Peyer's patch (tissue), 4 donors: ENCODE measurements around the gene PAK3. TPM values are rescaled to one million over a fixed set of nuclear protein-coding genes. Genes with fewer than 3 reads are reported as not detected.

Source experiments
- DNase-seq, 3 donors: peaks; one replicate each; pipeline ENCODE4 v3.0.0-alpha.2; 2017 to 2019
- H3K27ac ChIP-seq, 4 donors: fragments of 200-600 bp; sonication (generic); one replicate each; pipeline ENCODE4 v1.5.1; 2016 to 2019
- H3K27me3 ChIP-seq, 2 donors: fragments of 200-600 bp; sonication (generic); one replicate each; pipeline ENCODE4 v1.5.1; 2019
- H3K36me3 ChIP-seq, 3 donors: fragments of 200-600 bp; sonication (generic); one replicate each; pipeline ENCODE4 v1.5.1; 2016 to 2019
- H3K4me1 ChIP-seq, 4 donors: fragments of 200-600 bp; sonication (generic); one replicate each; pipeline ENCODE4 v1.5.1; 2016 to 2019
- H3K4me3 ChIP-seq, 4 donors: fragments of 200-600 bp; sonication (generic); 1 replicate in 3 of 4; 2 replicates in 1 of 4; pipeline ENCODE4 v1.5.1; 2016 to 2019; ENCODE audit warnings: mild to moderate bottlenecking in 1 of 4
- H3K9me3 ChIP-seq, 4 donors: fragments of 200-600 bp; sonication (generic); one replicate each; pipeline ENCODE4 v1.5.1; 2016 to 2019; ENCODE audit warnings: mild to moderate bottlenecking in 1 of 4
- POLR2A ChIP-seq, 2 donors: fragments of 450-650 bp; IDR thresholded peaks; one replicate each; pipeline ENCODE4 v1.5.1; 2017; ENCODE audit warnings: antibody characterized with exemption in 2 of 2, mild to moderate bottlenecking in 2 of 2, moderate library complexity in 2 of 2
- total RNA-seq, 4 donors: library from RNA; depleted of rRNA; stranded (reverse); fragments of >200 nt; gene quantifications; one replicate each; pipeline ENCODE4 v1.1.0, GENCODE V29; 2016
- TF ChIP-seq, protein P1 (sequence below), 6 experiments: fragments of 450-650 bp in 4 of 6; fragments of 200-600 bp in 2 of 6; sonication (generic) in 1 of 6; IDR thresholded peaks; one replicate each; pipeline ENCODE4 v1.5.1; 2017 to 2019; ENCODE audit warnings: antibody characterized with exemption in 6 of 6, mild to moderate bottlenecking in 3 of 6, moderate library complexity in 1 of 6

The PAK3 gene
- total RNA-seq, 4 donors from 2014 or later, result 0.13 to 8.3 (median 0.18) TPM

GRCh38 chrX:111216293-111216801 is 120.4 kb downstream of the PAK3 start:
- Histone ChIP-seq H3K9me3 (no peaks in the 10 kb centered on the region), H3K27ac (no peak overlapping the region), H3K27me3 (no peaks in the 10 kb centered on the region), H3K4me3 (no peak overlapping the region), H3K36me3 (no peaks in the 10 kb centered on the region), H3K4me1 (no peaks in the 10 kb centered on the region)
- DNase-seq, result no peak
- TF ChIP-seq, protein P1, sequence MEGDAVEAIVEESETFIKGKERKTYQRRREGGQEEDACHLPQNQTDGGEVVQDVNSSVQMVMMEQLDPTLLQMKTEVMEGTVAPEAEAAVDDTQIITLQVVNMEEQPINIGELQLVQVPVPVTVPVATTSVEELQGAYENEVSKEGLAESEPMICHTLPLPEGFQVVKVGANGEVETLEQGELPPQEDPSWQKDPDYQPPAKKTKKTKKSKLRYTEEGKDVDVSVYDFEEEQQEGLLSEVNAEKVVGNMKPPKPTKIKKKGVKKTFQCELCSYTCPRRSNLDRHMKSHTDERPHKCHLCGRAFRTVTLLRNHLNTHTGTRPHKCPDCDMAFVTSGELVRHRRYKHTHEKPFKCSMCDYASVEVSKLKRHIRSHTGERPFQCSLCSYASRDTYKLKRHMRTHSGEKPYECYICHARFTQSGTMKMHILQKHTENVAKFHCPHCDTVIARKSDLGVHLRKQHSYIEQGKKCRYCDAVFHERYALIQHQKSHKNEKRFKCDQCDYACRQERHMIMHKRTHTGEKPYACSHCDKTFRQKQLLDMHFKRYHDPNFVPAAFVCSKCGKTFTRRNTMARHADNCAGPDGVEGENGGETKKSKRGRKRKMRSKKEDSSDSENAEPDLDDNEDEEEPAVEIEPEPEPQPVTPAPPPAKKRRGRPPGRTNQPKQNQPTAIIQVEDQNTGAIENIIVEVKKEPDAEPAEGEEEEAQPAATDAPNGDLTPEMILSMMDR (IDR thresholded peaks at IDR 0.05), result no peak

GRCh38 chrX:111244235-111244750 is 148.3 kb downstream of the PAK3 start:
- Histone ChIP-seq H3K27me3 (no peaks in the 10 kb centered on the region), H3K36me3 (no peaks in the 10 kb centered on the region)
- no peak for DNase-seq

GRCh38 chrX:111254896-111255693 is 159.1 kb downstream of the PAK3 start:
- H3K4me3 ChIP-seq, result no peak overlapping the region
- H3K4me1 ChIP-seq, result no peaks in the 10 kb centered on the region
- no peaks in the 10 kb centered on the region for H3K27me3 ChIP-seq
- H3K27ac ChIP-seq, result no peak overlapping the region
- TF ChIP-seq, protein P1 (IDR thresholded peaks at IDR 0.05), result no peak
- no peak for TF ChIP-seq POLR2A (IDR thresholded peaks at IDR 0.05)
- H3K9me3 ChIP-seq, result no peaks in the 10 kb centered on the region
- no peak for DNase-seq
- no peaks in the 10 kb centered on the region for H3K36me3 ChIP-seq

More at GRCh38 chrX:111244235-111244750, 148.3 kb downstream of the PAK3 start:
- Histone ChIP-seq H3K4me3 (no peak overlapping the region), H3K27ac (no peak overlapping the region), H3K4me1 (no peaks in the 10 kb centered on the region), H3K9me3 (no peaks in the 10 kb centered on the region)
- TF ChIP-seq, protein P1 (IDR thresholded peaks at IDR 0.05), result peak in 4 of 6 experiments; percentile 21 to 53 (median 46)
- TF ChIP-seq POLR2A (IDR thresholded peaks at IDR 0.05), result no peak

GRCh38 chrX:111257733-111258132 is 161.7 kb downstream of the PAK3 start:
- H3K9me3 ChIP-seq, result no peaks in the 10 kb centered on the region
- DNase-seq, result no peak
- no peaks in the 10 kb centered on the region for H3K27me3 ChIP-seq
- H3K36me3 ChIP-seq, result no peaks in the 10 kb centered on the region
- H3K4me1 ChIP-seq, result no peaks in the 10 kb centered on the region
- H3K4me3 ChIP-seq, result no peak overlapping the region
- no peak overlapping the region for H3K27ac ChIP-seq
- TF ChIP-seq, protein P1 (IDR thresholded peaks at IDR 0.05), result no peak
- TF ChIP-seq POLR2A (IDR thresholded peaks at IDR 0.05), result no peak

DNA sequence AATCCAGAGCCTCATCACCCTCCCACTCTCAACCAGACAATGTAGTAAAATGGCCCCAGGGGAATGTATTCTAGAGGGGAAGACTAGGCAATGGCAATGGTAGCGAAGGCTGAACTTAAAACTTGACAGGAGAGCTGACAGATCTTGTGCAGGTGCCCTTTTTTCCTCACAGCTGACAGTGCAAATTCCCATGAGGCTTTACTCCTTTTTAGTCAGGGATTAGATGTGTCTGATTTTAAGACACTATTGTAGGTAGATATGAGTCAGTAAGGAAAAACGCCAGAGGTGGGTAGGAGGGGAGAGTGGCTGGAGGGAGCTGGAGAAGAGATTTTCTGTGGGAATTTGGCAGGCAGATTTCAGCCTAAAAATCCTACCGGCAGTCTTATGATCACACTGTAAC is 163.6 kb downstream of the PAK3 start:
- Histone ChIP-seq H3K4me3 (no peak overlapping the region), H3K27ac (no peak overlapping the region), H3K9me3 (no peaks in the 10 kb centered on the region), H3K4me1 (no peaks in the 10 kb centered on the region), H3K27me3 (no peaks in the 10 kb centered on the region), H3K36me3 (no peaks in the 10 kb centered on the region)
- no peak for DNase-seq
- no peak for TF ChIP-seq POLR2A (IDR thresholded peaks at IDR 0.05)
- TF ChIP-seq, protein P1 (IDR thresholded peaks at IDR 0.05), result no peak
